HL-60 (cell line): ENCODE data around the gene UBAC2.

Experiments
- CTCF ChIP-seq: IDR thresholded peaks from one replicate; pipeline ENCODE4 v1.5.1; 2011; ENCODE audit warnings: low read length, control low read depth, inconsistent platforms; ENCODE audit not compliant: insufficient read depth
- GABPA ChIP-seq: IDR thresholded peaks from 2 replicates; pipeline ENCODE4 v1.6.1; 2012; ENCODE audit warnings: low read depth
- POLR2AphosphoS5 ChIP-seq: IDR thresholded peaks from 2 replicates; pipeline ENCODE4 v1.6.1; 2012; ENCODE audit warnings: low read depth

- TF ChIP-seq GABPA (no peak), CTCF (no peak), POLR2AphosphoS5 (no peak)
Measured at GRCh38 chr13:99155821-99156220, 44.8 kb upstream of the UBAC2 start.
